Measurements from ENCODE around the gene ZNF366. TPM values are rescaled to one million over a fixed set of nuclear protein-coding genes. Genes with fewer than 3 reads are reported as not detected.
A peak's percentile ranks its signal among the peaks of the same experiment; 100 is the strongest.

Gene ZNF366
- total RNA-seq, 2 donors from 2014 or later, result 7.0 to 9.1 TPM

- peak; percentile 69 for DNase-seq
- peak; percentile 60 to 76 for ATAC-seq
- intact Hi-C loops (cut with DNase I), result loop anchor here (10.0 kb wide), 1 partner anchor 45 kb away; no protein-coding TSS in a partner anchor
Measured at GRCh38 chr5:72499730-72500129, 7.5 kb downstream of the ZNF366 start.

- intact Hi-C loops (cut with DNase I), result no loop called here
- no peak for DNase-seq
- ATAC-seq, result no peak
Measured at GRCh38 chr5:72499090-72499489, 8.1 kb downstream of the ZNF366 start.

DNA sequence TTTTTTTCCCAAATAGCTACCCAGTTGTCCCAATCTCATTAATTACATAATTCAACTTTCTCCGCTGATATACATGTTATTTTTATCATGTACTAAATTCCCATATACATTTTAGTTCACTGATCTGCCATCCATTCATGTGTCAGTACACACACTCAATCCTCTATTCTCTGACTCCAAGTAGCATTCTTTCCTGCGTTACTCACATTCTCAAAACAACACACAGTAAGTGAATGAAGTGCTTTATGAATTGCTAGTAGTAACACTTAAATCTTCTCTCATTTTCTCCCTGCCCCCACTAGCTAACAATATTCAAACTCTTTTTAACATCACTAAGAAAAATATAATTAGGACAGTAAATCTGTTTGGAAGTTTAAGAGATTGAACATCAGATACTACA, 8.9 kb downstream of the ZNF366 start:
- intact Hi-C loops (cut with DNase I), result no loop called here
- DNase-seq (no peak), ATAC-seq (no peak)

DNA sequence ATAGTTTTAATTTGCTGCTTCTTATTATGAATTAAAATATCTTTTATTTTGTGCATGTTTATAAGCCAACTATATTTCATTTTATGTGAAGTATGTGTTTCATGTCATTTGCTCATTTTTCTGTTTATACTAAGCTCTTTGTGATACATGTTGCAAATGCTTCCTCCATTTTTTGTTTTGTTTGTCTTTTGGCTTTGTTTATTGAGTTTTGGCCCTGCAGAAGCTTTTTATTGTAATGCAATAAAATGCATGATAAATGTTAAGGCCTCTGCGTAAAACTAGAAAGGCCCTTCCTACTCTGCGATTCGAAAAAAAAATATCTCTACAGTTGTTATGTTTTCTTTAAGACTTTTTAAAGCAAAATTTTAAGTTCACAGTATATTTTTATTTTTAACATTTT, 9.4 kb downstream of the ZNF366 start:
- ATAC-seq, result no peak
- no peak for DNase-seq
- intact Hi-C loops (cut with DNase I), result no loop called here

- intact Hi-C loops (cut with DNase I), result no loop called here
Measured at GRCh38 chr5:72495410-72495809, 11.8 kb downstream of the ZNF366 start.

DNA sequence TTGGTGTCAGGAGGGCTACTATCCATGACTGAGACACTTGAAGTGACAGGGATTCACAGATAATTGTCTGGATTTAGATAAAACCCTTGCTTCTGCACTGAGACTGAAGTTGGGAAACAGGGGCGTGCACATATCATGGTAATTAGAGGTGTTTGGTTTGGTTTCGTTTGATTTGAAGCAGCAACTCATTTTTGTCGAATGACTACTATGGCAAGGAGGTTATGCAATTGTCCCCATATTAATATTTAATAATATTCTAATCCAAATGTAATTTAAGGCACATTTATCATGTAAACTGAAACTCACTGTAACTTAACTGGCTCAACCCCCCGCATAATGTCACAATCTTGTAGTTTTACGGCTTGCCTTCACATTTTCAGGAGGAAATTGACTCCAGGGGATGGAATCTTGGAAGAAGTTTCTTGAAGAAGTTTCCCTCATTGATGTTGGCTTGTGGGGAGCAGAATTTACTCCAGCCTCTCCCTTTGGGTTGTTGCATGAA, 12.5 kb downstream of the ZNF366 start:
- ATAC-seq, result no peak
- intact Hi-C loops (cut with DNase I), result no loop called here
- no peak for DNase-seq

More at GRCh38 chr5:72495410-72495809, 11.8 kb downstream of the ZNF366 start:
- ATAC-seq (no peak), DNase-seq (no peak)

- intact Hi-C loops (cut with DNase I), result no loop called here
- no peak for DNase-seq
- no peak for ATAC-seq
Measured at GRCh38 chr5:72489536-72489935, 17.7 kb downstream of the ZNF366 start.

GRCh38 chr5:72488756-72489155, 18.5 kb downstream of the ZNF366 start:
- DNase-seq (no peak), ATAC-seq (no peak)
- intact Hi-C loops (cut with DNase I), result no loop called here

- intact Hi-C loops (cut with DNase I), result no loop called here
- ATAC-seq (no peak), DNase-seq (no peak)
Measured at GRCh38 chr5:72487177-72487576, 20.0 kb downstream of the ZNF366 start.

DNA sequence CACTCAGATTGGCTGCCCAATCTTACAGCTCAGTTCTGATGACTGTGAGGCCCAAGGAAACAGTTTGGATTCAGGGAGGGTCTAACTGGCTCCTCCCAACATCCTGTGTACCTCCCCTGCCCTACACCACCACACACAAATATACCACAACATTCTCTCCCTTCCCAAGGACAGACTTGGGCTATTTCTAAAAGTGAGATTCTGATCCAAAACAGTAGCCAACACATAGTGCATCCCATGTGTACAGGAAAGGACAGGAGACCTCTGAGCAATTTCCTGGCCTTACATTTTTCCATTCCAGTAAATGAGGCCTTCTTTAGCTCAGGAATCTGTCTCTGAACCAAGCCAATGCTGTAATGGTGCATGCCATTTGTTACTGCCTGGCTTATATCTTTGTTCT, 20.8 kb downstream of the ZNF366 start:
- DNase-seq (no peak), ATAC-seq (peak; percentile 47)
- intact Hi-C loops (cut with DNase I), result no loop called here

GRCh38 chr5:72485430-72485974, 21.7 kb downstream of the ZNF366 start:
- intact Hi-C loops (cut with DNase I), result no loop called here
- peak in 1 of 2 donors; percentile 34 for ATAC-seq
- DNase-seq, result no peak

DNA sequence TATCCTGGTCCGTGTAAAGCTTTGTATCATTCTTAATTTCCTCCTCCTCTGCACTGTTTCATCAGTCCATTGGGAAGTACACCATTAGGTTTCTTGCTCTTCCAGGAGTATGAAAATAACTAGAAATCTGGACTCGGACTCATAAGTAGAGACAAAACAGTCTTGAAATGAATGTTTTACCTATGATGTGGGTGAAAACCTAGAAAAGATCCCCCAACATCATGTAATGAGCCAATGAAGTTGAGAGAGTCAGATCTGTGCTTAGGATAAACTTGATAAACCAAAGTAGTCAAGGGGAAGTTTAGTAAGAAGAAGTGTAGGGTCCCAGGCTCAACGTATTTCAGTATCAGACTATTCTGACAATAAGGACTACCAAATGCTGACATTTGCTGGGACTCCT, 25.2 kb downstream of the ZNF366 start:
- no peak for DNase-seq
- intact Hi-C loops (cut with DNase I), result no loop called here
- ATAC-seq, result no peak

DNA sequence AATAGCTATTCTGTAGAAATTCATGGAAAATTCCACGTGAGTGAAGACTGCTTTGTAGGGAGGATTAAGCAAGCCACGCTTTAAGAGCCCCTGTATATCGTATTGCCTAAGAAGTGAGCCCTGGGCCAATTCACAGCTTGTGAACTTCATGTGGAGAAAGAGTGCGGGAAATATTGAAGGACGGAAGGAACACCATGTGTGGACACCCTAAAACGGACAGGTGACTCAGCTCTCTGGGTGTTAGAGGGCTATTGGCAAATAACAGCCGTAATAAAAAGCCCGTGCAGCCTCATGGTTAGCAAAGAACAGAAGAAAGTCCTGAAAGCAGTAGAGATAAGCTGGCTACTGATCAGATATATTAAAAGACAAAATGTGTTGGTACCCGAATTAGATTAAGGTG, 26.4 kb downstream of the ZNF366 start:
- intact Hi-C loops (cut with DNase I), result no loop called here

DNA sequence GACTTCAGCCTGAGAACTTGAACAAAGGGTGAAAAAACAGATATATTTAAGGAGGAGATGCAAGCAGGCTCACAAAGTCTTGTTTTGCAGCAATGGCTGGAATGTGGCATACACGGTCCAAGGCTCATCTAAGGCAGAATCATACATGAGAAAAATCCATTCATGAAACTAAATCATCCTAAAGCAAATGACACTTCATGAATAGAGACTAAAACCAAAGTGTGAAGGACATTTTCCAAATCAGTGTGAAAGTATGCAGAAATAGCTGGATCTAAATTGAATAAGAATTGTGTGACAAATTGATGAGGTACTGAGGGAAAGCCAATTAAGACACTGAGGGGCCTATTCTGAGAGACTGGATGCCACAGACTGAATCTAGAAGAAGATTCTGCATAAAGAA, 27.3 kb downstream of the ZNF366 start:
- no peak for DNase-seq
- intact Hi-C loops (cut with DNase I), result no loop called here
- ATAC-seq, result no peak

More for the DNA sequence above, 26.4 kb downstream of the ZNF366 start:
- DNase-seq, result no peak
- no peak for ATAC-seq

DNA sequence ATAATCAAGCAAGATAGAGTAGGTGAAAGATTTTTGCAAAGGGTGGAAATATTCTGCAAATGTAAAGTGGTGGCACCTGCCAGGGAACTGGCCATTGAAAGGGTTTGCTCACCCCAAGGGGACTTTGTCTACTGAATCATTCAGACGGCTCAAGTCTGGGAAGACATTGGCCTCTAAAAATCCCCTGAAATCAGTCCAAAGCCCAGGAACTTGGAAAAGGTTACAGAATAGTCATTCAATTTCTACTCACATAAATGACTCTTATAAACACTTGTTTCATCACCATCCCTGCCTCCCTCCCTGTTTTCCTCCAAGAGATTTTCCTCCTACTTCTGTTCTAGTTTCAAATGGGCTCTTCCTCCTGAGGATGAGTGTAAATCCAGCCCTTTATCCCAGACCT, 28.5 kb downstream of the ZNF366 start:
- DNase-seq, result no peak
- ATAC-seq, result peak; percentile 27 to 70
- intact Hi-C loops (cut with DNase I), result no loop called here

DNA sequence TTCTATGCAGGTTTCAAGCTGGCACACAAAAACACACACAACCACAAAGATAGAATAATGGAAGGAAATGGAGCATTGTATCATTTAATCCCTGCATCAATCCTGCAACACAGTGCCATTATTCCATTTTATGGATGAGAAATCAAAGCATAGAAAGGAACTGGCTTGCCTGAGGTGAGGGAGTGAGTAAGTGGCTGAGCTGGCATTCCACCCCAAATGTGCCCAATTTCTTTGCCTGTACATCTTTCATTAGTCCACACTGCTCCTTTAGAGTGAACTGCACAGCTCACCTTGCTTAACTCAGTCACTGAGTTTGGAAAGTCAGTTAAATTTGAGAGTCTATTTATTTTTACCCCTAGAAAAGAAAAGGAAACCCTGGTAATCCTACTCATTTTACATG, 28.9 kb downstream of the ZNF366 start:
- ATAC-seq, result peak in 1 of 2 donors; percentile 21
- intact Hi-C loops (cut with DNase I), result no loop called here
- no peak for DNase-seq

DNA sequence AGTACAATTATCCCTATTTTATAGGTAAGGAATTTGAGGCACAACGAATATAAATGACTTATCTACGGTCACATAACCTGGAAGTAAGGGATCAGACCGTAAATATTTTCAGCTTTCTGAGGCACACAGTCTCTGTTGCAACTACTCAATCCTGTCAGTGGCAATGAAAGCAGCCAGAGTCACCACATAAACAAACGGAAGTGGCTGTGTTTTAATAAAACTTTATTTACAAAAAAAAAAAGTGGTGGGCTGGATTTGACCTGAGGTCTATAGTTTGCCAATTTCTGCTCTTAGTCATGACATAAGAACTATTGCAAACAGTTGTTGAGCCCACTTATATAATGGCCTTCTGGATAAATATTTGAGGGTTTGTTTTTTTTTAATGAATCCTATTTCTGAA, 29.6 kb downstream of the ZNF366 start:
- no peak for ATAC-seq
- intact Hi-C loops (cut with DNase I), result no loop called here
- no peak for DNase-seq

DNA sequence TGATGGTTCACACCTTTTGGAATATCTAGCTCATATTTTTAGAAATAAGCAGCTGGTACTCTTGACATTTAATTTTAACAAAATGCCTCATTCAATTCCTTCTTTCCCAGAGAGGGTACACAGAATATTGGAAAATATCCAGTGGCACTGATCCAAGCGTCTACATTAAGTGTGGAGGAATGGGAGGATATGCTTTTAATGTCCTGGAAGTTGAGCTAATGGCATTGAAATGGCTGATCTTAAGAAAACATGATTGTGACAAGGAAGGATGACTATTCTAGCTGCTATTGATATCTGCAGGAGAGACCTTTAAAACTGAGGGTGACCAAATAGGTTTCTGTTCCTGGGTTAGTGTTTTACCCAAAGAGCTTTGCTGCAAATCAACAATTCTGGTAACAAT, 30.0 kb downstream of the ZNF366 start:
- ATAC-seq, result no peak
- intact Hi-C loops (cut with DNase I), result no loop called here
- no peak for DNase-seq

DNA sequence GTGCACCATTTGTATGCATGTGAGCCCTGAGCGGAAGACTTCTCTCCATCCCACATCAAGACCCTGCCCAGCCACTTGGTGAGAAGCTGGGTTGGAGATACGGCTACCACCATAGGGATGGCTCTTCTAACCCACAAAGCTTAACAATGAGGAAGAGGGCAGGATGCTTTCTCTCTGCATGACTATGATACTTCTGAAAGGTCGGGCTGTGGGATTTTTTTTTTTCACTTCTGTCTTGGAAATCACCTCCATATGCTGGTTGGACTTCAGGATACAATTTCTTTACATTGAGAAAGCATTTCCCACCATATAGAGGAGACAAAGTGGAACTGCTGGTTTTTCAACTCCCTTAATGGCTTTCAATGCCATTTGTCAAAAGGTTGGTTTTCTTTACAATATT, 30.5 kb downstream of the ZNF366 start:
- intact Hi-C loops (cut with DNase I), result no loop called here
- ATAC-seq, result no peak
- DNase-seq, result no peak

DNA sequence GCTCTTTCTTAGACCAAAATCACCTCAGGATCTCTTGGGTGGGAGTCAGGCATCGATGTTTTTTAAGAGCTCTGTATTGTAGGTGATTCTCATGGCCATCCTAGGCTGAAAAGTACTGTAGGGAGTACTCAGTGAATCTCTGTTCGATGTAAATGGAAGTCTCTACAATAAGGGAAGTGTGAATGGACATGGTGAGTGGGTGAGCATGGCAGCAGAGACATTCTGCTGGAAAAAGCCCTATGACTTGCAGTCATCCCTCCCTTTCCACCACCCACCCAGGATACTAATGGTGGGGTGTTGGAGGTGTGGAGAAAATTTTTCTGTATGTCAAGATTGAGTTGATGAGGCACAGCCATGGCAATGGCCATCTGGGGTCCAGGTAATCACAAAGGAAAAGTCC, 30.9 kb downstream of the ZNF366 start:
- intact Hi-C loops (cut with DNase I), result no loop called here

DNA sequence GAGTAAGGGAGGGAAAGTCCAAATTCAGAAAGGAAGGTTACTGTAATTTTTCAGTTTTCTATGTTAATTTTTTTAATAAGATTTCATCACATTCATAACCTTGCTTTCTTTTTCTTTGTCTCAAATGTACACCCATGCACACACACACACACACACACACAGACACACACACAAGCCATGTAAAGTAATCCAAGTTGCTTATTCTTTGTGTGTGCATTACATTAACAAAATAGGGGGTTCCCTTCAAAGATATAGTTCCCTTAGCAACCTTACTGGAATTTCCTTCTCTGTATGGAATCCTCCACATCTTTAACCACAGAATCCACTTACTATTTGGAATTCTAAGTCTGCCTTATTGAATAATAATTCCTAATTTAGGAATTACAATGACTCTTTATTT, 32.7 kb downstream of the ZNF366 start:
- intact Hi-C loops (cut with DNase I), result no loop called here
- DNase-seq (no peak), ATAC-seq (no peak)

More for the DNA sequence above, 30.9 kb downstream of the ZNF366 start:
- ATAC-seq (no peak), DNase-seq (no peak)

- DNase-seq (no peak), ATAC-seq (no peak)
- intact Hi-C loops (cut with DNase I), result no loop called here
Measured at GRCh38 chr5:72474046-72474500, 33.1 kb downstream of the ZNF366 start.
